ENCODE results near the gene UBR3. TPM values are rescaled to one million over a fixed set of nuclear protein-coding genes. Genes with fewer than 3 reads are reported as not detected.
A peak's percentile ranks its signal among the peaks of the same experiment; 100 is the strongest.
"Not testable (repeated sequence)": the region's sequence is repeated elsewhere in the genome, so short reads cannot be mapped to it uniquely, and the experiment has no call there.

UBR3 gene
- total RNA-seq, 1 experiment from 2014 or later = 26.3 TPM

DNA sequence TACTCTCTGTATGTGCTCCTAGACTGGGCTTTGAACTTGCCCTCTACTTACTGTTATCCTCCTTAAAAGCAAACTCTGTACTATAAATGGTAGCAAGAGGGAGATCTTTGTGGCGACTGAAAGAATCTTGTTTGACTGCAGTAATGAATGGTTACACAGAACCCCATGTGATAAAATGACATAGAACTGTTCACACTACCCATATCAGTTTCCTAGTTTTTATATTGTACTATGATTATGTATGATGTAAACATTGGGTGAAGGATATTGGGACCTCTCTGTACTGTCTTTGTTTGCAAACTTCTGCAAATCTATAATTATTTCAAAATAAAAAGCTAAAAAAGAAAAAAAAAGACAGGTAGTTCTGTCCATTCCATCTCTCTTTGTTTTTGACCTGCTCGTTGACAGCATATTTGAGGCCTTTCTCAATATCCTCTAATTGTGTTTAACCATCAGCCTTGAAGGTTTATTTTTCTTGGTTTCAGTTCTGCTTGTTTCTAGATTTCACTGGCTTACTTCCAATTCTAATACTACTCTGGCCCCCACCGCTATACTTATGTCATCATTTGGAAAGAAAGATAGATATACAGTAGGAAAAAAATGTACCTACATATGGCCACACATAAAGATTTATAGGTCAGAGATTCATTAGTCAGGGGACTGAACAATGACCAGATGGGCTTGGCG is 271.5 kb downstream of the UBR3 start:
- no peak for DNase-seq (ENCODE audit: low read depth)

DNA sequence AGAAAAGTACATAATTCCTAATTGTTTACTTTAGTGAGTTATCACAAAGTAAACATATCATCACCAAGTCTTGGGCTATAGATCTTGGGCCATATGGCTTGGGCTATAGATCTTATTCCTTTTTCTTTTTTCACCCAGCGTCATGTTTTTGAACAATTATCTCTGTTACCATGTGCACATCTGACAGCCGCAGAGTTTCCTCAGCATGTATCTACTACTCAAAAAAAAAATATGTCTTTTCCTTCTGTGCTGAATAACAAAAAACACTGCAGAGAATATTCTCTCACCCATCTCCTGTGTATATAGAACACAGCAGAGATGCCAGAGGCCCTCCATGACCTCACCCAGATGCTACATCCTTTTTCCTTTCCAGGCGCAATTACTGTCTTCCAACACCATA is 274.5 kb downstream of the UBR3 start:
- DNase-seq (ENCODE audit: low read depth) = no peak

DNA sequence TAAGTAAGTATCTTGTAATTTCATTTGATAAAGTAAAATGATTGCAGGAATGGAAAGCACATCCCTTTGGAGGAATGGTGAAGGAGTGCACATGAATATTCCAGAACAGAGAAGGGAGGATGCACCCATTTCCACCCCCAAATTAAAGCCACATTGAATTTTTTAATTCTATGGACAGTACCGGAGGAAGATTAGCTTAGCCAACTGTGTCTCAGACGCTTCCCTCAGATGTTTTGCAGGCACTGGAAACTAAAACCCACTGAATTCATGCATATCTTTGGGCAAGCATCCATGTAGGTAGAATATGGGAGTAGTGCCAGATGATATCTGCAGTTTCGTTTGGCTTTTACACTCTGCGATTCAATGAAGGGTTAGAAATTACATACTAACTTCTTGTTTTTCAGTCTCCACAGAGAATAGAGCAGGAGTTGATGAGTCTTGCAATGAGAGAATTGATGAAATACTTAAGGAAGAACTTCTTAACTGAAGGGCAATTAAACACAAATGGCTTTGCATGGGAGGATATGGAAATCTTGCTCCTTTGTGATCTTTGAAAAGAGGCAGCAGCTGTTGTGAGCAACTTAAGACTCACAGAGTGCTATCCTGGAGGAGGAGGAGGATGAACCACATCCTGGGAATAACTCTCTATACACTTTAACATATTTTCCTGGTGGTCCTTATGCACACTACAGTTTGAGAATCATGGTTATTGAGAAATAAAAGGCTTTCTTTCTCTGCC is 279.0 kb downstream of the UBR3 start:
- peak; percentile 53 for DNase-seq (ENCODE audit: low read depth)

DNA sequence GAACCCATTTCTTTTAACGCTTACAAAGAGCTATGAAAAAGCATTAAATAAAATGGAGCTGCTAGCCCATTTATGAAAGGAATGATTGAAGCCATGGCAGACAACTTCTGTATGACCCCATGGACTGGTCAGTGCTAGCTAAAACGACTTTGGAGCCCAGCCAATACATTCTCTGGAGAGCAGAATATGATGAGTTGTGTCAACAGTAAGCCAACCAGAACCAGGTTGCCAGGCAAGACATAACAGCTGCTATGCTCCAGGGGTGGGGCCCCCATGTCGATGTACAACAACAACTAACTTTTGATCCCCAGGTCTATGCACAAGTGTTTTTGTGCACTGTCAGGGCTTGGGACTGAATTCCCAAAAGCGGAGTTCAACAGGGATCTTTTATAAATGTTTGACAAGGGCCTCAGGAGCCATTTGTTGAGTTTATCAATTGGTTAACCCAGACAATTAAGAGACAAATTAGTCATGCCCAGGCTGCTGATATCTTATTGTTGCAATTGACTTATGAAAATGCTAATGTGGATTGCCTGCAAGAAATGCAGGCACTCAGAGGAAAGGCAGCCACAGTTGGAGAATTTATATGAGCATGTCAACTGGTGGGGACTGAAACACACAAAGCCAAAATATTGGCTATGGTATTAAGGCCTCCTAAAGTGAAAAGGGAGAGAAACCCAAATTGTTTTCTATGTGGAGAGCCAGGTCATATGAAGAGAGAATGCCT is 286.1 kb downstream of the UBR3 start:
- peak; percentile 51 for DNase-seq (ENCODE audit: low read depth)

DNA sequence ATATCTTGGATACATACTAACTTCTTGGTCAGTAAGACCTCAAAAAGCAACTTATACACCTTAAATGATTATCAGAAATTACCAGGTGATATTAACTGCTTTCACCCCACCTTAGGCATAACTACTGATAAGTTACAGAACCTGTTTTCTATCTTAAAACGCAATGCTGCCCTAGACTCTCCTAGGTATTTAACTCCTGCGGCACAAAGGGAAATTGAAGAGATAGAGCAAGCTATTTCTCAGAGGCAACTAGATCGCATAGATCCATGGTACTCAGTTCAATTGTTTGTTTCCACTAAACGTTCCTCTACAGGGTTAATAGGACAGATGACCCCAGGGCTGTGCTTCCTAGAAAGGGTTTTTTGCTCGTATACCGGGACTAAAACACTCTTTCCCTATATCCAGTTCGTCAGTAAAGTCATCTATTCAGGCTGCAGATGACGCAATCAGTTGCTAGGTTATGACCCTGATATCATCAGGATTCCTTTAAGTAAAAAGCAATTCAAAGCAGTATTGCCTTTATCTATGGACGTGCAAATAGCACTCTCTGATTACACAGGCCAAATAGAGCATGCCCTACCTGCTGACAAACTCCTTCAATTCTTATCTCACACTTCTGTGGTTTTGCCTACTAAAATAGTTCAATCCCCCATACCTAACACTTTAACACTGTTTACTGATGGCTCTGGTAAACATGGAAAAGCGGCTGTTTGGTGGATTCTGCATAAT is 288.4 kb downstream of the UBR3 start:
- no peak for DNase-seq (ENCODE audit: low read depth)

DNA sequence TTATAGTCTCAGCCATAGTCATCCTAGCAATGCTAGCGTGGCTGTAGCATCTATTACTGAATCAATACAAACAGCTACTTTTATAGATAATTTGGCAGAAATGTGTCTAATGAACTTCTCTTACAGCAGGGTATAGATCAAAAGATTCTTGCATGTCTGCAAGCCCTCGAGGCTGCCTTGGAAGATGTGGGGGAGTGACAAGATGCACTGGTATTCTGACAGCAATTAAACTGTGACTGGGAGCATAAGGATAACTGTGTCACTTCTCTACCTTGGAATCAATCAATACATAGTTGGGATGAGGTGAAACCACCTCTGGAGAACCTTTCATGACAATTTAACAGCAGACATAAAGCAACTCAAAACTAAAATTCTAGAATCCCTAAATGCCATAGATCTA is 291.4 kb downstream of the UBR3 start:
- no peak for DNase-seq (ENCODE audit: low read depth)

DNA sequence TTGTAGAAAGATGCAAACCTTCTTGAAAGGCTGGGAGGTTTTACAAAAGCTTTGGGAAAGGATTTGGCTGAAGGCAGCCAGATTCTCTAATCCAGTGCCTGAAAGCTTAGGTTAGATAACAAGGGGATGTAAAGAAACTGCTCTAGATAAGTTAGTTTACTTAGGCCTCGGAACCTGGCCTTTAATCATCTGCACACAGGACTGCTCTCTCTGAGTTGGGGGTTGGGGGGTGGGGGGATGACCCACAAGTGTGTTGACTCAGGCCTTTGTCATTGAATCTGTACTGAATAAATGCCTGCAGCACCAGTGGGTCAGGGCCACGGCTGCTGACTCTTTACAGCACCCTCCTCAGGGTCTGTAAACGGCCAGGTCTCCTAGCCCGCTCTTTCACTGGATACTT is 292.1 kb downstream of the UBR3 start:
- DNase-seq (ENCODE audit: low read depth) = not testable (repeated sequence)

DNA sequence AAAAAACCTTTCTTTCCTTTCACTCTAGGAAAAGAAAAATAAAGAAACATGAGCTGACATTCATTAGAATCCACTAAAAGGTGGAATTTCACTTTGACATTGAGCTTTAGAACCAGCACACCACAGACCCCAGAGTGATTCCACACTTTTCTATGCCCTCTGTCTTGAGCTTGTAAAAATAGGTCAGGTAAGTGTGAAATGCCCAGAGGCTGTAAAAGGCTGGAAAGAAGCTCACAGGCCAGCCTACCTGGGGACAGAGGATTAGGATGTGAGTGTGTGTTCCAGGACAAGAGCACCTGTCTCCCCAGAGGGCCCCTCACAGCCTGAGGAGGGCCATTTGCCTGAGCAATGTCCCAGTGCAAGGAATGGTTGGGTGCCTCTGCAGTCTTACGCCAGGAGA is 294.4 kb downstream of the UBR3 start:
- no peak for DNase-seq (ENCODE audit: low read depth)

DNA sequence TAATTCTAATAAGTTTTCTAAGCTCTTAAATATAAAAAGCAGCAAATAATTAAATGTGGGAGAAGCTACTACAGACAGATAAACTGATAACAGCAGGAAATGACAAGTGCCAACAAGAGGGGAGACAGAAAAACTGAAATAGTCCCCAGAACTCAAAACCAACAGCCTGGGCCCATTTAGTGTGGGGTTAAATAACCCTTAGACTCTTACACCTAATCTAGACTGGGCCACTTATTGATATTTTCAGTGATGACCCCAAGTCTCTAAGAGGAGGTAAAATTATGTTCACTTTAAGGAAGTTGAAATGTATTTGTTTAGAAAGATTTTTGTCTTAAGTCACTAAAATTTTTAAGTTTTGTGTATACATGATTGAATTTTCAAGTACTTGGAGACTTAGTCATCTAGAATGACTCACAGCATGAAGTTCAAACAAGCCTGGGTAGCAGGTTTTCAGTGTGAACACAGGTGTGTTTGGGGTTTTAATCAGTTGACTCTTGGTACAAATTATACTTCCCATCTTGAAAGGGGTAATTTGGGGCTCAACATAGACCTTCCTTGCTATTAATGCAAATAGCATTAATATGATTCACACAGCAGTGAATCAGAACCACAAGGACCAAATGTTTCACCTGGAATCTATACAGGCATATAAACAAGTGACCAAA is 295.8 kb downstream of the UBR3 start:
- DNase-seq (ENCODE audit: low read depth) = peak; percentile 21

DNA sequence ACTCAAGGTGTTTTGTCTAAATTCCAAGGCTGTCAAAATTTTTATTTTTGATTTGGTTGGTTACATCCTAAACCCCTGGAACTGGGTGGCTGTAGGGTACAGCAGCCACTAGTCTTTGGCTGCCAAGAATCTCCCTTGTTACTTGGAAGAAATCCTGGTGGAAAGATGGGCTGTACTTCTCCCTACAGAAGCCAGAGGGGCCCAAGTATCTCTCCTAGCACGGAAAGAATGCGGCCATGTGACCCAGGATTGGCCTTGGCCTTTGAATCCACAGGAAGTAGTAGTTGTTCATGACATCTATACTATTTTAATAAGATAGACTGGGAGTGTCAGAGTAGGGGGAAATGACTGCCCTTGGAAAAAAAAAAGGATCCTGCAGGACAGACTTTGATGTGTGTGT is 296.3 kb downstream of the UBR3 start:
- DNase-seq (ENCODE audit: low read depth) = no peak

DNA sequence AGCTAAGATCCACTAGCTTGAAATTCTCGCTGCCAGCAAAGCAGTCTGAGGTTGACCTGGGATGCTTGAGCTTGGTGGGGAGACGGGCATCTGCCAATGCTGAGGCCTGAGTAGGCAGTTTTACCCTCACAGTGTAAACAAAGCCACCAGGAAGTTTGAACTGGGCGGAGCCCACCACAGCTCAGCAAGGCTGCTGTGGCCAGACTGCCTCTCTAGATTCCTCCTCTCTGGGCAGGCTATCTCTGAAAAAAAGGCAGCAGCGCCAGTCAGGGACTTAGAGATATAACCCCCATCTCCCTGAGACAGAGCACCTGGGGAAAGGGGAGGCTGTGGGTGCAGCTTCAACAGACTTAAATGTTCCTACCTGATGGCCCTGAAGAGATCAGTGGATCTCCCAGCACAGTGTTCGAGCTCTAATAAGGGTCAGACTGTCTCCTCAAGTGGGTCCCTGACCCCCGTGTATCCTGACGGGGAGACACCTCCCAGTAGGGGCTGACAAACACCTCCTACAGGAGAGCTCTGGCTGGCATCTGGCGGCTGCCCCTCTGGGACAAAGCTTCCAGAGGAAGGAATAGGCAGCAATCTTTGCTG is 299.0 kb downstream of the UBR3 start:
- DNase-seq (ENCODE audit: low read depth) = not testable (repeated sequence)

Other genes with a start within 250 kb of the UBR3 start
- gene PPIG, start 243.1 kb upstream of the UBR3 start, total RNA-seq (2014; rRNA removed) = 22.8 and 26.0 TPM in 2 replicates
- not detected in 2 replicates for gene CFAP210, start 133.0 kb upstream of the UBR3 start, total RNA-seq (2014; rRNA removed)
- 2.1 TPM in 2 replicates for gene PHOSPHO2, start 133.0 kb upstream of the UBR3 start, total RNA-seq (2014; rRNA removed)
- gene KLHL23, start 93.6 kb upstream of the UBR3 start, total RNA-seq (2014; rRNA removed) = 3.3 and 4.6 TPM in 2 replicates
- gene SSB, start 28.6 kb upstream of the UBR3 start, total RNA-seq (2014; rRNA removed) = 151 and 157 TPM in 2 replicates
- gene METTL5, start 2.5 kb upstream of the UBR3 start, total RNA-seq (2014; rRNA removed) = 48.7 and 54.0 TPM in 2 replicates

Measured in LHCN-M2 (cell line).